Endometrial microvascular endothelial cells (primary cell): ENCODE data around the gene NYAP2. TPM values are rescaled to one million over a fixed set of nuclear protein-coding genes. Genes with fewer than 3 reads are reported as not detected.

ENCODE experiments used
- in situ Hi-C: cut with HindIII; loops from 2 replicates; pipeline ENCODE4 v1.10.0; 2017; ENCODE audit warnings: low sequenced_read_pairs, low pct_unique_long_range_greater_than_20kb; ENCODE audit errors: inconsistent ontology term
- total RNA-seq: library from RNA; depleted of rRNA; stranded (reverse); fragments of >200 nt; gene quantifications from one replicate; pipeline ENCODE4 v1.2.3, GENCODE V29; 2015; ENCODE audit errors: inconsistent ontology term

Gene NYAP2
- total RNA-seq, 1 donor from 2014 or later: not detected

- in situ Hi-C loops: no loop called here
Observed at GRCh38 chr2:225597911-225598310, 198.4 kb downstream of the NYAP2 start.

DNA sequence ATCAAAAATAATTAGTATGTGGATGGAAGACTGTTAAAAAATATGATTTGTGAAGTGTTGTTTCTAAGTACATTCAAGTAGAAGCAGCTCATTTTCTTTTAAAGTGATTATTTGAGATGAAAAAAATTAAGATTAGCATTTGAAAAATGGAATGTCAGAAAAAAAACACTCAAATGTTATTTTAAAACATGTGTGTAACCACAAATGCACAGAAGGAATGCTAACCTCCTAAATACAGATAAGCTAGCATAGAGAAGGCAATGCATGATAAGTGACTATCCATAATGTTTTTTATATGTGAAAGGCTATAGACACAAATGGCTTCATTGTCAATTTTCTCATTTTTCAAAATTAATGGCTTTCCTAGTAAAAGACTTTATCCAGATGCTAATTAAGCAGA, 198.9 kb downstream of the NYAP2 start:
- in situ Hi-C loops: no loop called here

DNA sequence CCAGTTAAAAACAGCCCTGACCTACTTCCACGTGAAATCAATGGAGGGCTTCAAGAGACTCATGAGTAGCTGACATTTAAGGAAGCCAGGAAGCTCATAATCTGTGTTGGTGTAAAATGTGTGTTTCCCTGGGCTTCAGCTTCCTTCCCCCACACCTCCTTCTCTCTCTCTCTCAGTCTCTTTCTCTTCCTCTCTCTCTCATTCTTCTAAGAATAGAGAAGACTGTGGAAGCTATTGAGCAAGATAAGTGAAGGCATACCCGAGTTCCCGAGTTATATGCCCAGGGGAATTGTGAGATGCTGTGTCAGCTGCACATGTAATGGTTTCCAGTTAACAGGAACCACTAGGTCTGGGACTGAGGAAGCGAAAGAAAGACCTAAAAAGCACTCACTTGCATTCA, 199.4 kb downstream of the NYAP2 start:
- in situ Hi-C loops: no loop called here

GRCh38 chr2:225599856-225600255, 200.3 kb downstream of the NYAP2 start:
- in situ Hi-C loops: no loop called here

DNA sequence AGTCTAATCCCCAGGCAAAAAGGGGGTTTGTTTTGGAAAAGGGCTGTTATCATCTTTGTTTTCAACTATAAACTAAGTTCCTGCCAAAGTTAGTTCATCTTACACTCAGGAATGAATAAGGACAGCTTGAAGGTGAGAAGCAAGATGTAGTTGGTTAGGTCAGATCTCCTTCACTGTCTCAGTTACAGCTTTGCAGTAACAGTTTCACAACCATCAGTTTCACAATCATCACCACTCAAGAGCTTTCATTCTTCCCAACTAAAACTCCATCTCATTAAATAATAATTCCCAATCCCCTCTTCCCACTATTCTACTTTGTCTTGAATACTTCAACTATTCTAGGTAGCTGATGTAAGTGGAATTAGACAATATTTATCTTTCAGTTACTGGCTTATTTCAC, 200.9 kb downstream of the NYAP2 start:
- in situ Hi-C loops: no loop called here

DNA sequence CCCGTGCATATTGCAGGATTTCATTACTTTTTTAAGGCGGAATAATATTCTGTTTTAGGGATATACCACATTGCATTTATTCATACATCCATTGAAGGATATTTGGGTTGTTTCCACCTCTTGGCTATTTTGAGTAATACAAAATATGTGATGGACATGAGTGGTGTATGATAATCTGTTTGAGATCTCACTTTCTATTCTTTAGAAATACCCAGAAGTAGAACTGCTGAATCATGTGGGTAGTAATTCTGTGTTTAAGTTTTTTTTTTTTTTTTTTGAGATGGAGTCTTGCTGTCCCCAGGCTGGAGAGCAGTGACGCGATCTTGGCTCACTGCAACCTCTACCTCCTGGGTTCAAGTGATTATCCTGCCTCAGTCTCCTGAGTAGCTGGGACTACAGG, 201.4 kb downstream of the NYAP2 start:
- in situ Hi-C loops: no loop called here

- in situ Hi-C loops: no loop called here
Observed at GRCh38 chr2:225602205-225602604, 202.7 kb downstream of the NYAP2 start.

DNA sequence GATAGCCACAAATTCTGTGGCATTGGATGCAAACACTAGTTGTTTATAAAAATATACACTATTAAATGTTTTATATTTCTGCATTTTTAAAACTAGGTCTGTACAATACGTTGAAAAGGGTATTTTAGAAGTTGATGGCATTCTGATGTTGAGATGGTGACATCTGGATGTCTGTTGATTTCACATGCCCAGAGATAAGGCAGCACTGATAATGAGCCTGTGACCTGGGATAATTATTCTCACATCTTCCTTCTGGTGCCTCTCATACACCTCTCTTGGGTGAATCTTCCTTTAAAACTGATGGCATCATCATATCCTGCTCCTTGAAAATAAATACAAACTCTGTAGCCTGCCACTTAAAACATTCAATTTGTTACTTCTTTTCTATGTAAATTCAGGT, 208.6 kb downstream of the NYAP2 start:
- in situ Hi-C loops: no loop called here

- in situ Hi-C loops: no loop called here
Observed at GRCh38 chr2:225612636-225613035, 213.1 kb downstream of the NYAP2 start.

DNA sequence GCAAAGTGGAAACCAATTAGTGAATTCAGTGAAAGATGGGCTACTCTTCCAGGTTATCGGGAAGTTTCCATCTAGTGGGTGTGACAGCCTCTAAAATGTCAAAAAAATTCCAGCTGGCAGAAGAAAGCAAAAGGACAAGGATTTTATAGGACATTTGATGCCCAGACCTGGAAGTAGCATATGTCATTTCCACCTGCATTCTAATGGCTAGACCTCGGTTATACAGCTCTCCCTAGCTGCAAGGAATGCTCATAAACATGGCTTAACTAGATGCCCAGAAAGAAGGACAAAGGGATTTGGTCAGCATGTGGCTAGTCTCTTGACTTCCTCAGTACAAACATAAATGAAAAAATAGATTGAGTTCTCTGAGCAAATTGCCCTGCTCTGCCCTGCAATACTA, 215.4 kb downstream of the NYAP2 start:
- in situ Hi-C loops: no loop called here

- in situ Hi-C loops: no loop called here
Observed at GRCh38 chr2:225615514-225615913, 216.0 kb downstream of the NYAP2 start.

- in situ Hi-C loops: no loop called here
Observed at GRCh38 chr2:225616372-225616771, 216.9 kb downstream of the NYAP2 start.

- in situ Hi-C loops: no loop called here
Observed at GRCh38 chr2:225616848-225617247, 217.3 kb downstream of the NYAP2 start.

DNA sequence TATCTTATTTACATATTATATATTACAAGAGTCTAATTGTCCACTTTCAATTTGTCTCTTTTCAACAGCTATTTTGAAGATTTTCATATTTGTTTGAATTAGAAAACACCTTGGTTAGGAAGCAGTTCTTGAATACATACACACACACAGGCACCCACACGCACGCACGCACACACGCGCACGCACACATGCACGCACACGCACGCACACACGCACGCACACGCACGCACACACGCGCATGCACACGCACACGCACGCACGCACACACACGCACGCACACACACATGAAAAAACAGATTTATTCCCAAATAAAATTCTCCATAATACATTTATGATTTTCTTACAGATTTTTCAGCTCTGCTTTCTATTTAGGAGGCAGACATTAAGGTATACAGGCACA, 220.7 kb downstream of the NYAP2 start:
- in situ Hi-C loops: no loop called here

- in situ Hi-C loops: no loop called here
Observed at GRCh38 chr2:225630824-225631533, 231.5 kb downstream of the NYAP2 start.

GRCh38 chr2:225632351-225632750, 232.8 kb downstream of the NYAP2 start:
- in situ Hi-C loops: no loop called here

GRCh38 chr2:225636558-225636957, 237.0 kb downstream of the NYAP2 start:
- in situ Hi-C loops: no loop called here

- in situ Hi-C loops: no loop called here
Observed at GRCh38 chr2:225637259-225637658, 237.7 kb downstream of the NYAP2 start.

DNA sequence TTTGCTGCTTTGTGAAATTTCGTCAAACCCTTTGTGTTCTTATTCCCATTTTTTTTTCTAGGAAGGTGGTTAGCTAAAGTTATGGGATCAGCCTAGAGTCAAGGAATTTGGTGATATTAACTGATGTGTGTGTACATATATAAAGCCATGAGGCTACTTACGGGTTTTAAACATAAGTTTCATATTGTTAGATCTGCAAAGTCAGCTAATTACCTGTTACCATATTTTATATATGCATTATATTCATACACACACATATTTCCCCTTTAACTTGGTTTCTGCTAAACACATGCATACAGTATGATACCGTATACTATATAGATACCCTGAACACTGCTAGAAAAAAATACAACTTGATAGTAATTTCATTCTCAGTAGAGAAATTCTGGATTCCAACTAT, 241.0 kb downstream of the NYAP2 start:
- in situ Hi-C loops: no loop called here

GRCh38 chr2:225649274-225649673, 249.8 kb downstream of the NYAP2 start:
- in situ Hi-C loops: no loop called here

DNA sequence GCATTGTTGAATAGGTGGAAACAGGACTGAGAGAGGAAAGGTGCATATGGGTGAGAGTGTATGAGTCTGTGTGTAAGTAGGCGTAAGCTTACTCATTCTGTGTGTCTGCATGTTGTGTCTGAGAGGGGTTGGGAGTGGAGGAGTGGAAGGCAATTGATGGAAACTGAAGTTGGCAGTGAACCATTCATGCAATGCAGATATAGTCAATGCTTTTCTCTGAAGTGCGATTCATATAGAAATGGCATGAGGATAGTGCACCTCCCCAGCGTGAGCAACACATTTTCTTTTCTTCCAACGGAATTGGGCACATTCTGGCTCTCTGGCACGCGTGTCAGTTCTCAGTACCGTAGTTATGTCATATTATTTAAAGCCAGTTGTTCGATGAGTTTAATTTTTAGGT, 250.5 kb downstream of the NYAP2 start:
- in situ Hi-C loops: no loop called here
